HepG2 (cell line): ENCODE results near the gene SIRT7. TPM values are rescaled to one million over a fixed set of nuclear protein-coding genes. Genes with fewer than 3 reads are reported as not detected.
A peak's percentile ranks its signal among the peaks of the same experiment; 100 is the strongest.

Experiments used
- FOXA1 ChIP-seq, 2 experiments: fragments of 450-650 bp in 1 of 2; sonication (generic) in 1 of 2; formaldehyde crosslinking in 1 of 2; IDR thresholded peaks; 2 replicates each; pipeline versions ENCODE4 v1.4.0 to v1.6.1; 2016 to 2020; ENCODE audit warnings: missing genetic modification reagents in 1 of 2
- FOXO1 ChIP-seq: sonication (generic); formaldehyde crosslinking; IDR thresholded peaks from 2 replicates; pipeline ENCODE4 v1.4.0; 2020; ENCODE audit warnings: missing genetic modification reagents
- HMG20B ChIP-seq: conservative IDR thresholded peaks from 2 replicates; pipeline ENCODE4 v1.6.1; 2016; ENCODE audit warnings: missing genetic modification reagents, missing compliant biosample characterization
- MEF2D ChIP-seq: sonication (generic); formaldehyde crosslinking; IDR thresholded peaks from 2 replicates; pipeline ENCODE4 v1.5.1; 2020; ENCODE audit warnings: mild to moderate bottlenecking, missing genetic modification reagents
- MXD4 ChIP-seq: IDR thresholded peaks from 2 replicates; pipeline ENCODE4 v1.6.1; 2016; ENCODE audit warnings: mild to moderate bottlenecking, missing biosample characterization, missing genetic modification reagents
- NR2F6 ChIP-seq, 2 experiments: IDR thresholded peaks; 2 replicates each; pipeline ENCODE4 v1.6.1; 2016; ENCODE audit warnings: antibody characterized with exemption in 1 of 2, mild to moderate bottlenecking in 1 of 2
- PAWR ChIP-seq: sonication (generic); formaldehyde crosslinking; IDR thresholded peaks from 2 replicates; pipeline ENCODE4 v1.4.0; 2020; ENCODE audit warnings: missing genetic modification reagents, mild to moderate bottlenecking, borderline replicate concordance
- PHF21A ChIP-seq: sonication (generic); formaldehyde crosslinking; IDR thresholded peaks from 2 replicates; pipeline ENCODE4 v1.5.0; 2020; ENCODE audit warnings: mild to moderate bottlenecking, missing genetic modification reagents
- POLR2AphosphoS5 ChIP-seq: IDR thresholded peaks from 2 replicates; pipeline ENCODE4 v1.6.1; 2012; ENCODE audit warnings: low read depth, low read length
- ZNF317 ChIP-seq: sonication (generic); formaldehyde crosslinking; IDR thresholded peaks from 2 replicates; pipeline ENCODE4 v1.5.0; 2020; ENCODE audit warnings: mild to moderate bottlenecking, missing genetic modification reagents
- polyA plus RNA-seq, 8 experiments: library from polyadenylated mRNA; depleted of rRNA in 3 of 8; stranded (reverse) in 7 of 8; unstranded in 1 of 8; fragments of >200 nt; fragmentation: Illumina TruSeq in 4 of 8; extraction: Trizol in 4 of 8; gene quantifications; 2 replicates each; pipeline versions ENCODE4 v1.2.1 to v1.2.3, GENCODE V29; 2011 to 2016; ENCODE audit warnings: low read depth in 4 of 8, missing spikeins in 1 of 8, mixed read lengths in 1 of 8; ENCODE audit not compliant: insufficient read depth in 1 of 8
- total RNA-seq, 5 experiments: library from RNA; depleted of rRNA; stranded (reverse); fragments of >200 nt; fragmentation: Illumina TruSeq; extraction: Trizol; gene quantifications; 2 replicates each; pipeline ENCODE4 v1.2.3, GENCODE V29; 2016; ENCODE audit warnings: low read depth in 1 of 5
- TF ChIP-seq, protein P1 (sequence below): sonication (generic); formaldehyde crosslinking; IDR thresholded peaks from 2 replicates; pipeline ENCODE4 v1.4.0; 2020; ENCODE audit warnings: missing genetic modification reagents

SIRT7 gene
- total and polyA plus RNA-seq, 2 of the 13 experiments (the other 11 are each of a cell fraction or from before 2014, with no cell fraction given): 8.3 to 24.8 TPM

DNA sequence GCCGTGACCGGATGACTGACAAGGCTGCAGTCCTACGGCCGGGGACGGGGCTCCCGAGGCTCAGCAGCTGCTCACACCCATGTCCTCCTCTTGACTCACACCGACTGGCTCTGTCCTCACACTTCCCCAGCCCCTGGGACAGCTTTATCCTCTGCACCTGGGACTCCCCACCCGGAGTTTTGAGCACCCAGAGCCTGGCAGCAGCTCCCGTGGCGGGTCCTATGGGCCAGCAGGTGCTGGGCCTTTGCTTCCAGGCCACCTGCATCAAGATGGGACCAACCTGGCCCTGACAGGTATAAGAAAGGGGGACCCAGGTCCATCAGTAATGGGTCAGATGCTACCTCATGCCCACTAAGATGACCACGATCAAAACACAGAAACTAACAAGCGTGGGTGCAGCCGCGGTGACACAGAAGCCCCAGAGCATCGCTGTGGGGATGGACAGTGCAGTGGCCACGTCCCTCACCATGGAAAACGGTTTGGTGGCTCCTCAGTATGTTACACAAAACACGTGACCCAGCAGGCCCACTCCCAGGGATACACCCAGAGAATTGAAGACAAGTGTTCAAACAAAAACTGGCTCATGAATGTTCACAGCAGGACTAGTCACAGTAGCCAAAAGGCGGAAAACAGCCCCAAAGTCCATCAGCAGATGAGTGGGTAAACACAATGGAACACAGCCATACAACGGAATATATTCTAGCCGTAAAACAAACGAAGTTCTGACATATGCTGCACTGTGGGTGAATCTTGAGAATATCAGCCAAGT is 46.3 kb upstream of the SIRT7 start (continued):
- TF ChIP-seq MEF2D (CRISPR knock-in tag) (no peak), FOXO1 (CRISPR knock-in tag) (peak; percentile 72; the same call in 1 of the 2 replicates), ZNF317 (peak; percentile 41; the same call in 1 of the 2 replicates), PAWR (CRISPR knock-in tag) (no peak), HMG20B (CRISPR knock-in tag) (no peak), PHF21A (CRISPR knock-in tag) (peak; percentile 67; the same call in 1 of the 2 replicates), MXD4 (0 out of 2 replicates have a peak, but pooled peaks have one; percentile 21), FOXA1 (IDR thresholded peaks at IDR 0.05) (no peak), FOXA1 (CRISPR knock-in tag; IDR thresholded peaks at IDR 0.05) (peak; percentile 65), POLR2AphosphoS5 (peak; percentile 31), NR2F6 (IDR thresholded peaks at IDR 0.05) (no peak), NR2F6 (CRISPR knock-in tag; IDR thresholded peaks at IDR 0.05) (0 out of 2 replicates have a peak, but pooled peaks have one; percentile 7)
- TF ChIP-seq, protein P1, sequence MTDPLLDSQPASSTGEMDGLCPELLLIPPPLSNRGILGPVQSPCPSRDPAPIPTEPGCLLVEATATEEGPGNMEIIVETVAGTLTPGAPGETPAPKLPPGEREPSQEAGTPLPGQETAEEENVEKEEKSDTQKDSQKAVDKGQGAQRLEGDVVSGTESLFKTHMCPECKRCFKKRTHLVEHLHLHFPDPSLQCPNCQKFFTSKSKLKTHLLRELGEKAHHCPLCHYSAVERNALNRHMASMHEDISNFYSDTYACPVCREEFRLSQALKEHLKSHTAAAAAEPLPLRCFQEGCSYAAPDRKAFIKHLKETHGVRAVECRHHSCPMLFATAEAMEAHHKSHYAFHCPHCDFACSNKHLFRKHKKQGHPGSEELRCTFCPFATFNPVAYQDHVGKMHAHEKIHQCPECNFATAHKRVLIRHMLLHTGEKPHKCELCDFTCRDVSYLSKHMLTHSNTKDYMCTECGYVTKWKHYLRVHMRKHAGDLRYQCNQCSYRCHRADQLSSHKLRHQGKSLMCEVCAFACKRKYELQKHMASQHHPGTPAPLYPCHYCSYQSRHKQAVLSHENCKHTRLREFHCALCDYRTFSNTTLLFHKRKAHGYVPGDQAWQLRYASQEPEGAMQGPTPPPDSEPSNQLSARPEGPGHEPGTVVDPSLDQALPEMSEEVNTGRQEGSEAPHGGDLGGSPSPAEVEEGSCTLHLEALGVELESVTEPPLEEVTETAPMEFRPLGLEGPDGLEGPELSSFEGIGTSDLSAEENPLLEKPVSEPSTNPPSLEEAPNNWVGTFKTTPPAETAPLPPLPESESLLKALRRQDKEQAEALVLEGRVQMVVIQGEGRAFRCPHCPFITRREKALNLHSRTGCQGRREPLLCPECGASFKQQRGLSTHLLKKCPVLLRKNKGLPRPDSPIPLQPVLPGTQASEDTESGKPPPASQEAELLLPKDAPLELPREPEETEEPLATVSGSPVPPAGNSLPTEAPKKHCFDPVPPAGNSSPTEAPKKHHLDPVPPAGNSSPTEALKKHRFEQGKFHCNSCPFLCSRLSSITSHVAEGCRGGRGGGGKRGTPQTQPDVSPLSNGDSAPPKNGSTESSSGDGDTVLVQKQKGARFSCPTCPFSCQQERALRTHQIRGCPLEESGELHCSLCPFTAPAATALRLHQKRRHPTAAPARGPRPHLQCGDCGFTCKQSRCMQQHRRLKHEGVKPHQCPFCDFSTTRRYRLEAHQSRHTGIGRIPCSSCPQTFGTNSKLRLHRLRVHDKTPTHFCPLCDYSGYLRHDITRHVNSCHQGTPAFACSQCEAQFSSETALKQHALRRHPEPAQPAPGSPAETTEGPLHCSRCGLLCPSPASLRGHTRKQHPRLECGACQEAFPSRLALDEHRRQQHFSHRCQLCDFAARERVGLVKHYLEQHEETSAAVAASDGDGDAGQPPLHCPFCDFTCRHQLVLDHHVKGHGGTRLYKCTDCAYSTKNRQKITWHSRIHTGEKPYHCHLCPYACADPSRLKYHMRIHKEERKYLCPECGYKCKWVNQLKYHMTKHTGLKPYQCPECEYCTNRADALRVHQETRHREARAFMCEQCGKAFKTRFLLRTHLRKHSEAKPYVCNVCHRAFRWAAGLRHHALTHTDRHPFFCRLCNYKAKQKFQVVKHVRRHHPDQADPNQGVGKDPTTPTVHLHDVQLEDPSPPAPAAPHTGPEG: peak; percentile 61; the same call in 1 of the 2 replicates
- TF ChIP-seq, all 625 proteins: peak for 115
